Measurements from ENCODE around the gene CEBPG.

CEBPG gene

GRCh38 chr19:33428627-33429125, 55.2 kb downstream of the CEBPG start:
- H3K4me3 ChIP-seq (ENCODE audit: low read depth, low read length) = no peak overlapping the region

GRCh38 chr19:33429891-33430673, 56.6 kb downstream of the CEBPG start:
- no peak overlapping the region for H3K4me3 ChIP-seq (ENCODE audit: low read depth, low read length)
- no peak for TF ChIP-seq CTCF (IDR thresholded peaks at IDR 0.05; ENCODE audit: low read depth, low read length)

More at GRCh38 chr19:33428627-33429125, 55.2 kb downstream of the CEBPG start:
- no peak for TF ChIP-seq CTCF (IDR thresholded peaks at IDR 0.05; ENCODE audit: low read depth, low read length)

GRCh38 chr19:33430674-33431277, 57.3 kb downstream of the CEBPG start:
- H3K4me3 ChIP-seq (ENCODE audit: low read depth, low read length) = no peak overlapping the region
- peak; percentile 71 for TF ChIP-seq CTCF (IDR thresholded peaks at IDR 0.05; ENCODE audit: low read depth, low read length)

- no peak for TF ChIP-seq CTCF (IDR thresholded peaks at IDR 0.05; ENCODE audit: low read depth, low read length)
- no peak overlapping the region for H3K4me3 ChIP-seq (ENCODE audit: low read depth, low read length)
Observed at GRCh38 chr19:33432015-33432414, 58.5 kb downstream of the CEBPG start.
